GM12891 (cell line): ENCODE results near the gene SCP2.

ENCODE experiments used
- PAX5 ChIP-seq: IDR thresholded peaks from 2 replicates; pipeline ENCODE4 v1.6.1; 2011; ENCODE audit warnings: low read length, moderate library complexity, mild to moderate bottlenecking; ENCODE audit not compliant: insufficient read depth, severe bottlenecking
- POLR2A ChIP-seq: IDR thresholded peaks from 2 replicates; pipeline ENCODE4 v1.6.1; 2011; ENCODE audit warnings: low read depth, low read length, control low read depth
- POLR2AphosphoS5 ChIP-seq: IDR thresholded peaks from 2 replicates; pipeline ENCODE4 v1.6.1; 2011; ENCODE audit warnings: low read depth, low read length, control low read depth
- POU2F2 ChIP-seq: IDR thresholded peaks from 2 replicates; pipeline ENCODE4 v1.6.1; 2011; ENCODE audit warnings: low read depth, mild to moderate bottlenecking, control low read depth, low read length, moderate library complexity
- SPI1 ChIP-seq: IDR thresholded peaks from 2 replicates; pipeline ENCODE4 v1.6.1; 2011; ENCODE audit warnings: low read depth, low read length, control low read depth
- TAF1 ChIP-seq: IDR thresholded peaks from 2 replicates; pipeline ENCODE4 v1.6.1; 2011; ENCODE audit warnings: low read depth, low read length, control low read depth

DNA sequence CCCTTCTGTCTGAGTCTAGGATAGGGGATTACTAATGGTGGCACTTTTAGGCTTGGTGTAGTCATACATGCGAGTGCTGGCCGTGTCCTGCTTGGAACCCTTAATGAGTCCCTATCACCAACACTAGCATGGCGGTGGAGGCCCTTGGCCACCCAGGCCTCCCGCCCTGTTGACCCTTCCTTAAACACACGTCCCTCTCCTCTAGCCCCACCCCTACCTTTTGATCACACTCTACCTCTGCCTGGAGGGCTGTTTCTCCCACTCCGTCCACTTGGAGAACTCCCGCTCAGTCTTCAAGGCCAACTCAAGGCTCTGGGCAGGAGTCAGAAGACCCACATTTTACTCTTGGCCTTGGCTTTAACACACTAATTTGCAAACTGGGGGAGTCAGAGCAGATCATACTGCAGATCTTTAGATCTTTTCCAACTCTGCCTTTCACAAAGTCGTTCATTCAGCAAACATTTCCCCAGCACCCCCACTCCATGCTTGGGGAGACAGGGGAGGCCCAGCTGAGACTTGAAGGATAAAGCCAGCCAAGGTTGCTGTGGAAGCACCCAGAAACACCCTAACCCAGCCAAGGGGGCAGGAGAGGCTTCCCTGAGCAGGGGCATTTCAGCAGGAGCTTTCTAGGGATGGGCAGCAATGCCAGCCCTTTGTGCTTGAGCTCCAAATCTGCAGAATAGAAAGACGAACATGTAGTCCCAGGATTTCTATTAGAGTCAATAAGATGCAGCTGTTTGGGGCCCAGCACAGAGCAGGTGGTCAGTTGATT, 136.9 kb downstream of the SCP2 start:
- TF ChIP-seq POLR2AphosphoS5 (no peak), POLR2A (no peak), POU2F2 (no peak), SPI1 (no peak), TAF1 (no peak), PAX5 (no peak)
